HCT116 (cell line): ENCODE data around the gene CDC14B.

ENCODE experiments used
- ELF1 ChIP-seq: IDR thresholded peaks from 2 replicates; pipeline ENCODE4 v1.6.1; 2012; ENCODE audit warnings: low read depth, borderline replicate concordance
- EZH2 ChIP-seq: fragments of 200-600 bp; sonication (generic); IDR thresholded peaks from 2 replicates; pipeline ENCODE4 v1.6.1; 2017; ENCODE audit warnings: antibody characterized with exemption, mixed run types
- JUND ChIP-seq: IDR thresholded peaks from 2 replicates; pipeline ENCODE4 v1.6.1; 2012
- POLR2A ChIP-seq: IDR thresholded peaks from 2 replicates; pipeline ENCODE4 v1.7.0; 2011; ENCODE audit warnings: borderline replicate concordance; ENCODE audit not compliant: insufficient read depth, insufficient read length; ENCODE audit errors: extremely low read depth
- POLR2AphosphoS5 ChIP-seq: IDR thresholded peaks from 2 replicates; pipeline ENCODE4 v1.6.1; 2011; ENCODE audit warnings: mild to moderate bottlenecking, low read depth, low read length, moderate library complexity
- RAD21 ChIP-seq: IDR thresholded peaks from 2 replicates; pipeline ENCODE4 v1.6.1; 2012; ENCODE audit warnings: low read depth, mild to moderate bottlenecking
- REST ChIP-seq: IDR thresholded peaks from 2 replicates; pipeline ENCODE4 v1.6.1; 2012; ENCODE audit warnings: low read depth
- SP1 ChIP-seq: IDR thresholded peaks from 2 replicates; pipeline ENCODE4 v1.6.1; 2012; ENCODE audit warnings: low read depth
- YY1 ChIP-seq: IDR thresholded peaks from 2 replicates; pipeline ENCODE4 v1.6.1; 2011; ENCODE audit warnings: low read length, low read depth, moderate library complexity, mild to moderate bottlenecking; ENCODE audit not compliant: insufficient replicate concordance; ENCODE audit errors: extremely low read depth
- TF ChIP-seq, protein P1 (sequence below), 3 experiments: fragments of 200-600 bp in 1 of 3; sonication (generic) in 1 of 3; IDR thresholded peaks in 2 of 3; conservative IDR thresholded peaks in 1 of 3; 2 replicates each; pipeline ENCODE4 v1.5.1; 2012 to 2017; ENCODE audit warnings: low read depth in 2 of 3, low read length in 2 of 3, antibody characterized with exemption in 1 of 3, borderline replicate concordance in 1 of 3, control low read depth in 1 of 3, mild to moderate bottlenecking in 1 of 3, mixed read lengths in 1 of 3, mixed run types in 1 of 3, moderate library complexity in 1 of 3; ENCODE audit not compliant: insufficient read depth in 1 of 3
- TF ChIP-seq, protein P2 (sequence below): IDR thresholded peaks from 2 replicates; pipeline ENCODE4 v1.6.1; 2012
- TF ChIP-seq, protein P3 (sequence below): IDR thresholded peaks from 2 replicates; pipeline ENCODE4 v1.6.1; 2011; ENCODE audit warnings: mild to moderate bottlenecking, low read length, moderate library complexity; ENCODE audit not compliant: insufficient replicate concordance; ENCODE audit errors: extremely low read depth

- TF ChIP-seq, protein P1, sequence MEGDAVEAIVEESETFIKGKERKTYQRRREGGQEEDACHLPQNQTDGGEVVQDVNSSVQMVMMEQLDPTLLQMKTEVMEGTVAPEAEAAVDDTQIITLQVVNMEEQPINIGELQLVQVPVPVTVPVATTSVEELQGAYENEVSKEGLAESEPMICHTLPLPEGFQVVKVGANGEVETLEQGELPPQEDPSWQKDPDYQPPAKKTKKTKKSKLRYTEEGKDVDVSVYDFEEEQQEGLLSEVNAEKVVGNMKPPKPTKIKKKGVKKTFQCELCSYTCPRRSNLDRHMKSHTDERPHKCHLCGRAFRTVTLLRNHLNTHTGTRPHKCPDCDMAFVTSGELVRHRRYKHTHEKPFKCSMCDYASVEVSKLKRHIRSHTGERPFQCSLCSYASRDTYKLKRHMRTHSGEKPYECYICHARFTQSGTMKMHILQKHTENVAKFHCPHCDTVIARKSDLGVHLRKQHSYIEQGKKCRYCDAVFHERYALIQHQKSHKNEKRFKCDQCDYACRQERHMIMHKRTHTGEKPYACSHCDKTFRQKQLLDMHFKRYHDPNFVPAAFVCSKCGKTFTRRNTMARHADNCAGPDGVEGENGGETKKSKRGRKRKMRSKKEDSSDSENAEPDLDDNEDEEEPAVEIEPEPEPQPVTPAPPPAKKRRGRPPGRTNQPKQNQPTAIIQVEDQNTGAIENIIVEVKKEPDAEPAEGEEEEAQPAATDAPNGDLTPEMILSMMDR (IDR thresholded peaks at IDR 0.05 in 2 of 3, conservative IDR thresholded peaks at IDR 0.05 in 1 of 3; ENCODE audit: borderline replicate concordance in 1 of 3, insufficient read depth in 1 of 3, low read depth in 2 of 3, low read length in 2 of 3), result no peak
- TF ChIP-seq, protein P2, sequence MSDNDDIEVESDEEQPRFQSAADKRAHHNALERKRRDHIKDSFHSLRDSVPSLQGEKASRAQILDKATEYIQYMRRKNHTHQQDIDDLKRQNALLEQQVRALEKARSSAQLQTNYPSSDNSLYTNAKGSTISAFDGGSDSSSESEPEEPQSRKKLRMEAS, result no peak
- TF ChIP-seq EZH2, result no peak
- TF ChIP-seq POLR2A, result no peak
- TF ChIP-seq YY1, result no peak
- TF ChIP-seq JUND, result no peak
- TF ChIP-seq ELF1, result no peak
- no peak for TF ChIP-seq SP1
- no peak for TF ChIP-seq RAD21
- TF ChIP-seq POLR2AphosphoS5, result no peak
- TF ChIP-seq, protein P3, sequence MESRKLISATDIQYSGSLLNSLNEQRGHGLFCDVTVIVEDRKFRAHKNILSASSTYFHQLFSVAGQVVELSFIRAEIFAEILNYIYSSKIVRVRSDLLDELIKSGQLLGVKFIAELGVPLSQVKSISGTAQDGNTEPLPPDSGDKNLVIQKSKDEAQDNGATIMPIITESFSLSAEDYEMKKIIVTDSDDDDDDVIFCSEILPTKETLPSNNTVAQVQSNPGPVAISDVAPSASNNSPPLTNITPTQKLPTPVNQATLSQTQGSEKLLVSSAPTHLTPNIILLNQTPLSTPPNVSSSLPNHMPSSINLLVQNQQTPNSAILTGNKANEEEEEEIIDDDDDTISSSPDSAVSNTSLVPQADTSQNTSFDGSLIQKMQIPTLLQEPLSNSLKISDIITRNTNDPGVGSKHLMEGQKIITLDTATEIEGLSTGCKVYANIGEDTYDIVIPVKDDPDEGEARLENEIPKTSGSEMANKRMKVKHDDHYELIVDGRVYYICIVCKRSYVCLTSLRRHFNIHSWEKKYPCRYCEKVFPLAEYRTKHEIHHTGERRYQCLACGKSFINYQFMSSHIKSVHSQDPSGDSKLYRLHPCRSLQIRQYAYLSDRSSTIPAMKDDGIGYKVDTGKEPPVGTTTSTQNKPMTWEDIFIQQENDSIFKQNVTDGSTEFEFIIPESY, result no peak
- TF ChIP-seq REST, result no peak
Observed at GRCh38 chr9:96612105-96612965, 7.3 kb downstream of the CDC14B start.
